Endothelial cell of umbilical vein (primary cell): ENCODE data around the gene NDRG2. TPM values are rescaled to one million over a fixed set of nuclear protein-coding genes. Genes with fewer than 3 reads are reported as not detected.

Experiments used
- BruUV-seq: library from RNA; stranded (reverse); fragments of 400-500 nt; replicated peaks from 2 replicates; lab custom pipeline; 2021; lab: Mats Ljungman, UMichigan
- CTCF ChIA-PET: fragments of 300-600, 350-600 bp; sonication (Branson Sonifier 250); formaldehyde crosslinking; loops from one replicate; lab custom pipeline; 2021; ENCODE audit warnings: antibody characterized with exemption, inconsistent platforms; lab: Charles Lee
- POLR2A ChIA-PET: fragments of 300-600, 350-600 bp; sonication (Branson Sonifier 250); formaldehyde crosslinking; loops from one replicate; lab custom pipeline; 2021; ENCODE audit warnings: antibody characterized with exemption, inconsistent platforms; lab: Charles Lee
- DNase-seq: peaks from one replicate; pipeline ENCODE4 v3.0.0-alpha.2; 2011; ENCODE audit warnings: low read depth, low spot score
- FAIRE-seq: peaks from 2 replicates; lab custom pipeline; 2011; peaks lifted over from hg19 to GRCh38; lab: Jason Lieb, UNC
- H2AFZ ChIP-seq: 2 replicates; pipeline ENCODE4 v1.6.0; 2012; ENCODE audit warnings: low read depth, low read length, control low read depth, inconsistent platforms
- H3K27ac ChIP-seq: 2 replicates; pipeline ENCODE4 v1.5.1; 2011; ENCODE audit warnings: low read depth, mild to moderate bottlenecking, control low read depth, low read length, moderate library complexity; ENCODE audit not compliant: insufficient read depth
- H3K27me3 ChIP-seq, 2 experiments: 2 replicates each; pipeline versions ENCODE4 v1.6.0 to v1.6.1; 2011; ENCODE audit warnings: low read length in 2 of 2, mixed read lengths in 1 of 2; ENCODE audit not compliant: control insufficient read depth in 2 of 2, insufficient read depth in 2 of 2
- H3K36me3 ChIP-seq, 2 experiments: 2 replicates in 1 of 2; 3 replicates in 1 of 2; pipeline ENCODE4 v1.5.1; 2011; ENCODE audit warnings: low read length in 2 of 2, mild to moderate bottlenecking in 1 of 2, moderate library complexity in 1 of 2; ENCODE audit not compliant: control insufficient read depth in 2 of 2, insufficient read depth in 2 of 2; ENCODE audit errors: extremely low read depth in 1 of 2
- H3K4me1 ChIP-seq: 3 replicates; pipeline ENCODE4 v1.5.1; 2011; ENCODE audit warnings: mild to moderate bottlenecking, low read length; ENCODE audit not compliant: control insufficient read depth, insufficient read depth; ENCODE audit errors: extremely low read depth
- H3K4me2 ChIP-seq: 2 replicates; pipeline ENCODE4 v1.6.1; 2011; ENCODE audit warnings: low read length, control low read depth, mixed read lengths; ENCODE audit not compliant: insufficient read depth
- H3K4me3 ChIP-seq, 3 experiments: fragments of 200-600 bp in 1 of 3; sonication (generic), shearing (Covaris generic) in 1 of 3; replicated peaks in 1 of 3; 2 replicates each; pipeline ENCODE4 v1.5.1; 2011 to 2016; ENCODE audit warnings: control low read depth in 3 of 3, low read length in 3 of 3, mild to moderate bottlenecking in 2 of 3, inconsistent platforms in 1 of 3, low read depth in 1 of 3, moderate library complexity in 1 of 3; ENCODE audit not compliant: insufficient read depth in 1 of 3
- H3K79me2 ChIP-seq: 2 replicates; pipeline ENCODE4 v1.6.0; 2012; ENCODE audit warnings: low read length, inconsistent platforms; ENCODE audit not compliant: control insufficient read depth, insufficient read depth
- H3K9ac ChIP-seq: replicated peaks from 2 replicates; pipeline ENCODE3; 2011; ENCODE audit warnings: low read length, control low read depth; ENCODE audit not compliant: insufficient read depth; ENCODE audit errors: extremely low read depth
- H3K9me1 ChIP-seq: replicated peaks from 3 replicates; pipeline ENCODE4 v1.6.0; 2011; ENCODE audit warnings: mild to moderate bottlenecking, low read length; ENCODE audit not compliant: control insufficient read depth, insufficient read depth; ENCODE audit errors: extremely low read depth
- H3K9me3 ChIP-seq: replicated peaks from 2 replicates; pipeline ENCODE4 v1.5.1; 2012; ENCODE audit warnings: low read length, inconsistent platforms; ENCODE audit not compliant: control insufficient read depth, insufficient read depth
- H4K20me1 ChIP-seq: replicated peaks from 2 replicates; pipeline ENCODE3; 2011; ENCODE audit warnings: mild to moderate bottlenecking, low read length; ENCODE audit not compliant: control insufficient read depth, insufficient read depth; ENCODE audit errors: extremely low read depth
- CTCF ChIP-seq, 2 donors: IDR thresholded peaks; 1 replicate in 1 of 2; 2 replicates in 1 of 2; pipeline ENCODE4 v1.5.1; 2011; ENCODE audit warnings: low read length in 2 of 2, mild to moderate bottlenecking in 2 of 2, moderate library complexity in 2 of 2, control low read depth in 1 of 2, inconsistent platforms in 1 of 2, low read depth in 1 of 2; ENCODE audit not compliant: insufficient read depth in 1 of 2; ENCODE audit errors: extremely low read depth in 1 of 2
- EZH2 ChIP-seq: IDR thresholded peaks from 2 replicates; pipeline ENCODE4 v1.6.1; 2012; ENCODE audit warnings: borderline replicate concordance, low read depth, mild to moderate bottlenecking, moderate library complexity, low read length, inconsistent platforms; ENCODE audit not compliant: severe bottlenecking
- FOS ChIP-seq: IDR thresholded peaks from 2 replicates; pipeline ENCODE4 v1.6.1; 2011; ENCODE audit warnings: mild to moderate bottlenecking, low read length, moderate library complexity, borderline replicate concordance; ENCODE audit not compliant: insufficient read depth
- GATA2 ChIP-seq: IDR thresholded peaks from 2 replicates; pipeline ENCODE4 v1.7.0; 2011; ENCODE audit warnings: low read depth, mild to moderate bottlenecking, moderate library complexity, mixed read lengths, low read length; ENCODE audit not compliant: insufficient read length, insufficient read depth
- JUN ChIP-seq: IDR thresholded peaks from 2 replicates; pipeline ENCODE4 v1.6.1; 2011; ENCODE audit warnings: borderline replicate concordance, low read depth; ENCODE audit not compliant: insufficient read length, insufficient read depth
- MAX ChIP-seq: IDR thresholded peaks from 2 replicates; pipeline ENCODE4 v1.6.1; 2011; ENCODE audit not compliant: insufficient read depth, insufficient read length
- MYC ChIP-seq: IDR thresholded peaks from one replicate; pipeline ENCODE4 v1.6.1; 2011; ENCODE audit warnings: mild to moderate bottlenecking, low read depth, low read length
- POLR2A ChIP-seq: IDR thresholded peaks from 2 replicates; pipeline ENCODE4 v1.6.1; 2012; ENCODE audit warnings: low read depth, mild to moderate bottlenecking, control low read depth, low read length
- POLR2AphosphoS5 ChIP-seq: IDR thresholded peaks from 2 replicates; pipeline ENCODE4 v1.6.1; 2012; ENCODE audit warnings: low read depth, mild to moderate bottlenecking, control low read depth, low read length, moderate library complexity; ENCODE audit not compliant: insufficient read depth
- dilution Hi-C: fragments of 300-500 bp; cut with MboI; formaldehyde crosslinking; loops from one replicate; pipeline ENCODE4 v1.15.0; 2019; ENCODE audit warnings: low sequenced_read_pairs; ENCODE audit not compliant: extremely low pct_ligation_motif_present
- intact Hi-C: fragments of 100-400 bp; cut with micrococcal nuclease; formaldehyde crosslinking; loops from one replicate; pipeline ENCODE4 v1.10.0; 2022
- polyA plus RNA-seq, 4 experiments: library from polyadenylated mRNA; depleted of rRNA in 3 of 4; stranded (reverse) in 3 of 4; unstranded in 1 of 4; fragments of >200 nt; gene quantifications; 2 replicates each; pipeline versions ENCODE4 v1.2.1 to v1.2.3, GENCODE V29; 2011 to 2012; ENCODE audit warnings: missing spikeins in 1 of 4
- total RNA-seq: library from RNA; stranded (reverse); gene quantifications from 2 replicates; pipeline ENCODE4 v1.2.3, GENCODE V29; 2021

Gene NDRG2
- total and polyA plus RNA-seq, 2 donors (not counting 3 experiments of a cell fraction or from before 2014, with no cell fraction given) = 0.54 TPM; not detected in 1

- ChIA-PET POLR2A (no interaction called here), CTCF (interaction anchor here (1.0 to 3.4 kb wide), 5 partner anchors 16 to 141 kb away, joined by 3 to 23 read pairs (median 5); no protein-coding TSS in a partner anchor)
- no peak within 1 kb of the TSS for H2AFZ ChIP-seq
- dilution Hi-C loops (no loop called here), intact Hi-C loops (no loop called here)
- no peak within 1 kb of the TSS for H3K4me2 ChIP-seq
- H3K4me1 ChIP-seq = no peaks in the 10 kb centered on the region
- no peaks in the 10 kb centered on the region for H4K20me1 ChIP-seq
- no peak within 1 kb of the TSS for H3K9ac ChIP-seq
- BruUV-seq = no TSS peak
- peaks cover 14 to 17% of the 10 kb centered on the region in 2 experiments for H3K36me3 ChIP-seq
- H3K9me1 ChIP-seq = no peaks in the 10 kb centered on the region
- H3K27me3 ChIP-seq = no peaks in the 10 kb centered on the region
- DNase-seq (no peak), FAIRE-seq (no peak)
- H3K79me2 ChIP-seq = no peaks in the 10 kb centered on the region
- H3K4me3 ChIP-seq = no peak within 1 kb of the TSS
- TF ChIP-seq FOS (no peak), JUN (no peak), MYC (no peak), GATA2 (no peak), MAX (no peak), POLR2A (no peak), POLR2AphosphoS5 (no peak)
- H3K9me3 ChIP-seq = no peaks in the 10 kb centered on the region
- H3K27ac ChIP-seq = no peak within 1 kb of the TSS
Observed at GRCh38 chr14:20998674-20999366, 26.0 kb downstream of the NDRG2 start, which contains the start of gene SLC39A2. SLC39A2 (plus strand) TSS chr14:20999293; CDS start chr14:20999447, 154 bp downstream.

- H3K4me3 ChIP-seq = no peak overlapping the region
- BruUV-seq = no TSS peak
- H3K27me3 ChIP-seq = no peaks in the 10 kb centered on the region
- intact Hi-C loops (no loop called here), dilution Hi-C loops (no loop called here)
- POLR2A ChIA-PET = no interaction called here
- H3K9me3 ChIP-seq = no peaks in the 10 kb centered on the region
- H3K27ac ChIP-seq = no peak overlapping the region
- no peak overlapping the region for H3K4me2 ChIP-seq
- no peak overlapping the region for H3K9ac ChIP-seq
- no peaks in the 10 kb centered on the region for H3K79me2 ChIP-seq
- no peak for DNase-seq
- TF ChIP-seq FOS (no peak), MAX (no peak), POLR2AphosphoS5 (no peak), EZH2 (no peak), CTCF (IDR thresholded peaks at IDR 0.05; ENCODE audit: extremely low read depth in 1 of 2, insufficient read depth in 1 of 2, low read depth in 1 of 2, low read length in 2 of 2) (no peak), MYC (no peak), GATA2 (no peak), JUN (no peak), POLR2A (no peak)
- no peaks in the 10 kb centered on the region for H3K9me1 ChIP-seq
- no peaks in the 10 kb centered on the region for H3K4me1 ChIP-seq
- no peak for FAIRE-seq
- CTCF ChIA-PET = interaction anchor here (1.2 to 3.4 kb wide), 3 partner anchors 17 to 141 kb away, joined by 3 to 23 read pairs (median 9); no protein-coding TSS in a partner anchor
- no peak overlapping the region for H2AFZ ChIP-seq
- no peaks in the 10 kb centered on the region for H4K20me1 ChIP-seq
- peaks cover 15 to 17% of the 10 kb centered on the region in 2 experiments for H3K36me3 ChIP-seq
Observed at GRCh38 chr14:20998139-20998538, 26.7 kb downstream of the NDRG2 start.
